ENCODE results near the gene NUDT17.

GRCh38 chr1:145859491-145860023 lies 14.1 kb downstream of the NUDT17 start:
- TF ChIP-seq SAP30 (IDR thresholded peaks at IDR 0.05; ENCODE audit: insufficient read depth, insufficient replicate concordance, low read length) (peak; percentile 4), POLR2AphosphoS5 (IDR thresholded peaks at IDR 0.05; ENCODE audit: low read depth, low read length) (peak; percentile 50; the same call in 1 of the 2 replicates), CEBPB (IDR thresholded peaks at IDR 0.05; ENCODE audit: low read depth, low read length) (no peak), HDAC6 (IDR thresholded peaks at IDR 0.05; ENCODE audit: low read depth, low read length) (no peak), POLR2A (IDR thresholded peaks at IDR 0.05; ENCODE audit: control extremely low read depth in 1 of 2, low read depth in 2 of 2, low read length in 2 of 2) (peak in 1 of 2 experiments; percentile 77; a peak in 2 of 3 replicates), TAF7 (optimal IDR thresholded peaks at IDR 0.05; ENCODE audit: borderline replicate concordance, low read depth, low read length) (no peak), RAD21 (IDR thresholded peaks at IDR 0.05 in 1 of 2, conservative IDR thresholded peaks at IDR 0.05 in 1 of 2; ENCODE audit: low read depth in 2 of 2, low read length in 2 of 2) (no peak; a peak in 1 of 4 replicates), CHD1 (IDR thresholded peaks at IDR 0.05; ENCODE audit: low read depth, low read length) (no peak), CREB1 (IDR thresholded peaks at IDR 0.05) (no peak), EP300 (IDR thresholded peaks at IDR 0.05; ENCODE audit: borderline replicate concordance in 1 of 2, low read depth in 2 of 2, low read length in 2 of 2) (no peak), SP2 (IDR thresholded peaks at IDR 0.05; ENCODE audit: low read length) (no peak)
- TF ChIP-seq, protein P1, sequence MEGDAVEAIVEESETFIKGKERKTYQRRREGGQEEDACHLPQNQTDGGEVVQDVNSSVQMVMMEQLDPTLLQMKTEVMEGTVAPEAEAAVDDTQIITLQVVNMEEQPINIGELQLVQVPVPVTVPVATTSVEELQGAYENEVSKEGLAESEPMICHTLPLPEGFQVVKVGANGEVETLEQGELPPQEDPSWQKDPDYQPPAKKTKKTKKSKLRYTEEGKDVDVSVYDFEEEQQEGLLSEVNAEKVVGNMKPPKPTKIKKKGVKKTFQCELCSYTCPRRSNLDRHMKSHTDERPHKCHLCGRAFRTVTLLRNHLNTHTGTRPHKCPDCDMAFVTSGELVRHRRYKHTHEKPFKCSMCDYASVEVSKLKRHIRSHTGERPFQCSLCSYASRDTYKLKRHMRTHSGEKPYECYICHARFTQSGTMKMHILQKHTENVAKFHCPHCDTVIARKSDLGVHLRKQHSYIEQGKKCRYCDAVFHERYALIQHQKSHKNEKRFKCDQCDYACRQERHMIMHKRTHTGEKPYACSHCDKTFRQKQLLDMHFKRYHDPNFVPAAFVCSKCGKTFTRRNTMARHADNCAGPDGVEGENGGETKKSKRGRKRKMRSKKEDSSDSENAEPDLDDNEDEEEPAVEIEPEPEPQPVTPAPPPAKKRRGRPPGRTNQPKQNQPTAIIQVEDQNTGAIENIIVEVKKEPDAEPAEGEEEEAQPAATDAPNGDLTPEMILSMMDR (IDR thresholded peaks at IDR 0.05; ENCODE audit: control extremely low read depth in 1 of 3, insufficient read depth in 1 of 3, low read depth in 1 of 3, low read length in 3 of 3), result peak in 1 of 3 experiments; percentile 16; a peak in 1 of 4 replicates
